HCT116 (cell line): ENCODE measurements around the gene GEN1. TPM values are rescaled to one million over a fixed set of nuclear protein-coding genes. Genes with fewer than 3 reads are reported as not detected.

Experiments used
- ATAC-seq: fragments of 200-7000 bp; cut with Tn5 transposase; 2 replicates; pipeline ENCODE4 v1.9.1; 2020; ENCODE audit warnings: mild to moderate bottlenecking, moderate library complexity
- BruUV-seq: library from RNA; stranded (reverse); fragments of 400-500 nt; replicated peaks from 2 replicates; lab custom pipeline; 2021; lab: Mats Ljungman, UMichigan
- CTCF ChIA-PET: fragments of 300-600 bp; sonication (Branson Sonifier 250); formaldehyde crosslinking; loops from one replicate; lab custom pipeline; 2021; ENCODE audit warnings: antibody characterized with exemption; lab: Charles Lee
- POLR2A ChIA-PET: fragments of 300-600, 350-600 bp; sonication (Branson Sonifier 250); formaldehyde crosslinking; loops from one replicate; lab custom pipeline; 2021; ENCODE audit warnings: antibody characterized with exemption; lab: Charles Lee
- RAD21 ChIA-PET, 2 experiments: fragments of 300-600 bp; sonication (Branson Sonifier 250); formaldehyde crosslinking; loops; one replicate each; lab custom pipeline; 2023; ENCODE audit warnings: low total read pairs in 2 of 2; ENCODE audit not compliant: uncharacterized antibody in 2 of 2, unreplicated experiment in 2 of 2, low non-redundant PET in 1 of 2; lab: Charles Lee
- DNase-seq: peaks from one replicate; pipeline ENCODE4 v3.0.0-alpha.2; 2010; ENCODE audit warnings: low read depth, low spot score
- H2AFZ ChIP-seq: fragments of 200-600 bp; shearing (Covaris generic), sonication (generic); 2 replicates; pipeline ENCODE4 v1.6.1; 2017; ENCODE audit warnings: low read depth, mixed run types, mixed read lengths, antibody characterized with exemption, low read length; ENCODE audit not compliant: poor library complexity, severe bottlenecking
- H3K27ac ChIP-seq: 2 replicates; pipeline ENCODE4 v1.5.1; 2012; ENCODE audit warnings: low read depth, low read length
- H3K27me3 ChIP-seq: fragments of 200-600 bp; sonication (generic); 2 replicates; pipeline ENCODE4 v1.6.1; 2016; ENCODE audit warnings: mixed run types, low read length, mixed read lengths; ENCODE audit not compliant: insufficient read depth
- H3K36me3 ChIP-seq, 2 experiments: fragments of 200-500 bp in 1 of 2; fragments of 200-600 bp in 1 of 2; sonication (Bioruptor generic) in 1 of 2; sonication (generic) in 1 of 2; 2 replicates each; pipeline versions ENCODE4 v1.5.1 to v1.6.1; 2014 to 2016; ENCODE audit warnings: low read length in 2 of 2, inconsistent platforms in 1 of 2, mixed read lengths in 1 of 2, mixed run types in 1 of 2; ENCODE audit not compliant: insufficient read depth in 2 of 2, control insufficient read depth in 1 of 2
- H3K4me1 ChIP-seq, 2 experiments: fragments of 200-600 bp in 1 of 2; sonication (generic) in 1 of 2; 2 replicates each; pipeline versions ENCODE4 v1.5.1 to v1.6.1; 2012 to 2017; ENCODE audit warnings: low read length in 2 of 2, inconsistent platforms in 1 of 2, mild to moderate bottlenecking in 1 of 2, mixed read lengths in 1 of 2, mixed run types in 1 of 2, moderate library complexity in 1 of 2; ENCODE audit not compliant: insufficient read depth in 2 of 2, control insufficient read depth in 1 of 2
- H3K4me2 ChIP-seq: fragments of 200-600 bp; sonication (generic); 2 replicates; pipeline ENCODE4 v1.6.1; 2017; ENCODE audit warnings: mixed run types, low read length, mixed read lengths
- H3K4me3 ChIP-seq, 2 experiments: fragments of 200-600 bp in 1 of 2; sonication (generic) in 1 of 2; replicated peaks in 1 of 2; 2 replicates each; pipeline ENCODE4 v1.5.1; 2011 to 2016; ENCODE audit warnings: low read length in 2 of 2, control low read depth in 1 of 2, low read depth in 1 of 2, mild to moderate bottlenecking in 1 of 2, mixed read lengths in 1 of 2, mixed run types in 1 of 2
- H3K79me2 ChIP-seq: fragments of 200-600 bp; sonication (generic); 2 replicates; pipeline ENCODE4 v1.6.1; 2017; ENCODE audit warnings: mild to moderate bottlenecking, mixed run types, low read length, moderate library complexity, mixed read lengths; ENCODE audit not compliant: insufficient read depth
- H3K9ac ChIP-seq: fragments of 200-600 bp; sonication (generic); 2 replicates; pipeline ENCODE4 v1.6.1; 2016; ENCODE audit warnings: low read length, mixed read lengths
- H3K9me2 ChIP-seq: fragments of 200-600 bp; sonication (generic), shearing (Covaris generic); 2 replicates; pipeline ENCODE4 v1.6.1; 2017; ENCODE audit warnings: mixed run types, mild to moderate bottlenecking, moderate library complexity; ENCODE audit not compliant: insufficient read depth
- H3K9me3 ChIP-seq, 2 experiments: fragments of 200-500 bp in 1 of 2; fragments of 200-600 bp in 1 of 2; sonication (Bioruptor generic) in 1 of 2; sonication (generic) in 1 of 2; 2 replicates each; pipeline ENCODE4 v1.6.1; 2014 to 2017; ENCODE audit warnings: low read length in 2 of 2, mixed read lengths in 2 of 2, inconsistent platforms in 1 of 2, low read depth in 1 of 2, mild to moderate bottlenecking in 1 of 2, mixed run types in 1 of 2, moderate library complexity in 1 of 2; ENCODE audit not compliant: control insufficient read depth in 1 of 2, insufficient read depth in 1 of 2
- H4K20me1 ChIP-seq: fragments of 200-600 bp; sonication (generic), shearing (Covaris generic); 2 replicates; pipeline ENCODE4 v1.6.1; 2017; ENCODE audit warnings: mixed run types, mild to moderate bottlenecking, moderate library complexity; ENCODE audit not compliant: insufficient read depth
- CBX3 ChIP-seq: IDR thresholded peaks from 2 replicates; pipeline ENCODE4 v1.6.1; 2012; ENCODE audit warnings: low read depth
- ELF1 ChIP-seq: IDR thresholded peaks from 2 replicates; pipeline ENCODE4 v1.6.1; 2012; ENCODE audit warnings: low read depth, borderline replicate concordance
- FOSL1 ChIP-seq: IDR thresholded peaks from 2 replicates; pipeline ENCODE4 v1.6.1; 2012; ENCODE audit warnings: low read depth
- JUND ChIP-seq: IDR thresholded peaks from 2 replicates; pipeline ENCODE4 v1.6.1; 2012
- POLR2AphosphoS5 ChIP-seq: IDR thresholded peaks from 2 replicates; pipeline ENCODE4 v1.6.1; 2011; ENCODE audit warnings: mild to moderate bottlenecking, low read depth, low read length, moderate library complexity
- RAD21 ChIP-seq: IDR thresholded peaks from 2 replicates; pipeline ENCODE4 v1.6.1; 2012; ENCODE audit warnings: low read depth, mild to moderate bottlenecking
- TCF7L2 ChIP-seq: IDR thresholded peaks from 2 replicates; pipeline ENCODE4 v1.7.0; 2011; ENCODE audit warnings: borderline replicate concordance, inconsistent platforms; ENCODE audit not compliant: insufficient read depth, insufficient read length; ENCODE audit errors: extremely low read depth
- intact Hi-C: fragments of 100-400 bp; cut with micrococcal nuclease; formaldehyde crosslinking; loops from 2 replicates; pipeline ENCODE4 v1.10.0; 2022
- total RNA-seq: library from RNA; stranded (reverse); gene quantifications from one replicate; pipeline ENCODE4 v1.2.1, GENCODE V29; 2021; ENCODE audit not compliant: unreplicated experiment
- TF ChIP-seq, protein P1 (sequence below), 3 experiments: fragments of 200-600 bp in 1 of 3; sonication (generic) in 1 of 3; IDR thresholded peaks in 2 of 3; conservative IDR thresholded peaks in 1 of 3; 2 replicates each; pipeline ENCODE4 v1.5.1; 2012 to 2017; ENCODE audit warnings: low read depth in 2 of 3, low read length in 2 of 3, antibody characterized with exemption in 1 of 3, borderline replicate concordance in 1 of 3, control low read depth in 1 of 3, mild to moderate bottlenecking in 1 of 3, mixed read lengths in 1 of 3, mixed run types in 1 of 3, moderate library complexity in 1 of 3; ENCODE audit not compliant: insufficient read depth in 1 of 3
- TF ChIP-seq, protein P2 (sequence below): IDR thresholded peaks from 2 replicates; pipeline ENCODE4 v1.6.1; 2011; ENCODE audit warnings: mild to moderate bottlenecking, low read length, moderate library complexity; ENCODE audit not compliant: insufficient replicate concordance; ENCODE audit errors: extremely low read depth
- TF ChIP-seq, protein P3 (sequence below): IDR thresholded peaks from 2 replicates; pipeline ENCODE4 v1.6.1; 2012
- TF ChIP-seq, protein P4 (sequence below): IDR thresholded peaks from 2 replicates; pipeline ENCODE4 v1.6.1; 2012; ENCODE audit warnings: low read depth

Gene GEN1
- total RNA-seq, 1 experiment from 2014 or later = 19.7 TPM

DNA sequence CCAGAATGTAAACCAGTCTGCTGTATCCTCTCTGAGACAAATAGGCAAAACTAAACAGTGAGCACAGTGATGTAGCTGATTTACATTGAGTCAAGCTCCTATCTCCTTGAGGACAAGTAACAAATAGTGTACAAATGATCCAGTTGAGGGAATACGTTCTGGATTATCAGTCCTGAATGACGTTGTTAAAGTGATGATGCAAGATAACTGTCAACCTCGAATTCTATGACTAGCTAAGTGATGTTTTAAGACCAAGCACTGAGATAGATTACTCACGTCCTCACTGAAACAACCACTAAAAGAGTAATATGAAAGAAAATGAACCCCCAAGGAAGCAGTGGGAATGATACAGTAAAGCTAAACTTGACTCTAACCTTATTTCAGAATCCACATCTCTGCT is 47.1 kb upstream of the GEN1 start:
- Histone ChIP-seq H3K9ac (no peak overlapping the region), H3K36me3 (peaks cover 8 to 14% of the 10 kb centered on the region in 2 experiments; a peak in 3 of 4 replicates), H3K79me2 (no peaks in the 10 kb centered on the region), H2AFZ (no peak overlapping the region), H3K9me2 (no peaks in the 10 kb centered on the region), H3K4me2 (no peak overlapping the region), H3K27me3 (no peaks in the 10 kb centered on the region), H3K4me3 (no peak overlapping the region), H3K27ac (no peak overlapping the region), H4K20me1 (no peaks in the 10 kb centered on the region), H3K9me3 (no peaks in the 10 kb centered on the region), H3K4me1 (no peaks in the 10 kb centered on the region)
- ChIA-PET POLR2A (no interaction called here), RAD21 (no interaction called here), CTCF (no interaction called here)
- DNase-seq = no peak
- intact Hi-C loops = no loop called here
- ATAC-seq = no peak
- TF ChIP-seq, protein P1, sequence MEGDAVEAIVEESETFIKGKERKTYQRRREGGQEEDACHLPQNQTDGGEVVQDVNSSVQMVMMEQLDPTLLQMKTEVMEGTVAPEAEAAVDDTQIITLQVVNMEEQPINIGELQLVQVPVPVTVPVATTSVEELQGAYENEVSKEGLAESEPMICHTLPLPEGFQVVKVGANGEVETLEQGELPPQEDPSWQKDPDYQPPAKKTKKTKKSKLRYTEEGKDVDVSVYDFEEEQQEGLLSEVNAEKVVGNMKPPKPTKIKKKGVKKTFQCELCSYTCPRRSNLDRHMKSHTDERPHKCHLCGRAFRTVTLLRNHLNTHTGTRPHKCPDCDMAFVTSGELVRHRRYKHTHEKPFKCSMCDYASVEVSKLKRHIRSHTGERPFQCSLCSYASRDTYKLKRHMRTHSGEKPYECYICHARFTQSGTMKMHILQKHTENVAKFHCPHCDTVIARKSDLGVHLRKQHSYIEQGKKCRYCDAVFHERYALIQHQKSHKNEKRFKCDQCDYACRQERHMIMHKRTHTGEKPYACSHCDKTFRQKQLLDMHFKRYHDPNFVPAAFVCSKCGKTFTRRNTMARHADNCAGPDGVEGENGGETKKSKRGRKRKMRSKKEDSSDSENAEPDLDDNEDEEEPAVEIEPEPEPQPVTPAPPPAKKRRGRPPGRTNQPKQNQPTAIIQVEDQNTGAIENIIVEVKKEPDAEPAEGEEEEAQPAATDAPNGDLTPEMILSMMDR (IDR thresholded peaks at IDR 0.05 in 2 of 3, conservative IDR thresholded peaks at IDR 0.05 in 1 of 3; ENCODE audit: borderline replicate concordance in 1 of 3, insufficient read depth in 1 of 3, low read depth in 2 of 3, low read length in 2 of 3) = no peak
- TF ChIP-seq JUND (no peak), RAD21 (no peak), ELF1 (no peak), CBX3 (no peak), TCF7L2 (no peak), POLR2AphosphoS5 (no peak), FOSL1 (no peak)
- TF ChIP-seq, protein P2, sequence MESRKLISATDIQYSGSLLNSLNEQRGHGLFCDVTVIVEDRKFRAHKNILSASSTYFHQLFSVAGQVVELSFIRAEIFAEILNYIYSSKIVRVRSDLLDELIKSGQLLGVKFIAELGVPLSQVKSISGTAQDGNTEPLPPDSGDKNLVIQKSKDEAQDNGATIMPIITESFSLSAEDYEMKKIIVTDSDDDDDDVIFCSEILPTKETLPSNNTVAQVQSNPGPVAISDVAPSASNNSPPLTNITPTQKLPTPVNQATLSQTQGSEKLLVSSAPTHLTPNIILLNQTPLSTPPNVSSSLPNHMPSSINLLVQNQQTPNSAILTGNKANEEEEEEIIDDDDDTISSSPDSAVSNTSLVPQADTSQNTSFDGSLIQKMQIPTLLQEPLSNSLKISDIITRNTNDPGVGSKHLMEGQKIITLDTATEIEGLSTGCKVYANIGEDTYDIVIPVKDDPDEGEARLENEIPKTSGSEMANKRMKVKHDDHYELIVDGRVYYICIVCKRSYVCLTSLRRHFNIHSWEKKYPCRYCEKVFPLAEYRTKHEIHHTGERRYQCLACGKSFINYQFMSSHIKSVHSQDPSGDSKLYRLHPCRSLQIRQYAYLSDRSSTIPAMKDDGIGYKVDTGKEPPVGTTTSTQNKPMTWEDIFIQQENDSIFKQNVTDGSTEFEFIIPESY = no peak
- TF ChIP-seq, protein P3, sequence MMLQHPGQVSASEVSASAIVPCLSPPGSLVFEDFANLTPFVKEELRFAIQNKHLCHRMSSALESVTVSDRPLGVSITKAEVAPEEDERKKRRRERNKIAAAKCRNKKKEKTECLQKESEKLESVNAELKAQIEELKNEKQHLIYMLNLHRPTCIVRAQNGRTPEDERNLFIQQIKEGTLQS = no peak
- TF ChIP-seq, protein P4, sequence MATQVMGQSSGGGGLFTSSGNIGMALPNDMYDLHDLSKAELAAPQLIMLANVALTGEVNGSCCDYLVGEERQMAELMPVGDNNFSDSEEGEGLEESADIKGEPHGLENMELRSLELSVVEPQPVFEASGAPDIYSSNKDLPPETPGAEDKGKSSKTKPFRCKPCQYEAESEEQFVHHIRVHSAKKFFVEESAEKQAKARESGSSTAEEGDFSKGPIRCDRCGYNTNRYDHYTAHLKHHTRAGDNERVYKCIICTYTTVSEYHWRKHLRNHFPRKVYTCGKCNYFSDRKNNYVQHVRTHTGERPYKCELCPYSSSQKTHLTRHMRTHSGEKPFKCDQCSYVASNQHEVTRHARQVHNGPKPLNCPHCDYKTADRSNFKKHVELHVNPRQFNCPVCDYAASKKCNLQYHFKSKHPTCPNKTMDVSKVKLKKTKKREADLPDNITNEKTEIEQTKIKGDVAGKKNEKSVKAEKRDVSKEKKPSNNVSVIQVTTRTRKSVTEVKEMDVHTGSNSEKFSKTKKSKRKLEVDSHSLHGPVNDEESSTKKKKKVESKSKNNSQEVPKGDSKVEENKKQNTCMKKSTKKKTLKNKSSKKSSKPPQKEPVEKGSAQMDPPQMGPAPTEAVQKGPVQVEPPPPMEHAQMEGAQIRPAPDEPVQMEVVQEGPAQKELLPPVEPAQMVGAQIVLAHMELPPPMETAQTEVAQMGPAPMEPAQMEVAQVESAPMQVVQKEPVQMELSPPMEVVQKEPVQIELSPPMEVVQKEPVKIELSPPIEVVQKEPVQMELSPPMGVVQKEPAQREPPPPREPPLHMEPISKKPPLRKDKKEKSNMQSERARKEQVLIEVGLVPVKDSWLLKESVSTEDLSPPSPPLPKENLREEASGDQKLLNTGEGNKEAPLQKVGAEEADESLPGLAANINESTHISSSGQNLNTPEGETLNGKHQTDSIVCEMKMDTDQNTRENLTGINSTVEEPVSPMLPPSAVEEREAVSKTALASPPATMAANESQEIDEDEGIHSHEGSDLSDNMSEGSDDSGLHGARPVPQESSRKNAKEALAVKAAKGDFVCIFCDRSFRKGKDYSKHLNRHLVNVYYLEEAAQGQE = no peak
- no TSS peak for BruUV-seq
